ENCODE measurements around the gene PMVK.

PMVK gene

DNA sequence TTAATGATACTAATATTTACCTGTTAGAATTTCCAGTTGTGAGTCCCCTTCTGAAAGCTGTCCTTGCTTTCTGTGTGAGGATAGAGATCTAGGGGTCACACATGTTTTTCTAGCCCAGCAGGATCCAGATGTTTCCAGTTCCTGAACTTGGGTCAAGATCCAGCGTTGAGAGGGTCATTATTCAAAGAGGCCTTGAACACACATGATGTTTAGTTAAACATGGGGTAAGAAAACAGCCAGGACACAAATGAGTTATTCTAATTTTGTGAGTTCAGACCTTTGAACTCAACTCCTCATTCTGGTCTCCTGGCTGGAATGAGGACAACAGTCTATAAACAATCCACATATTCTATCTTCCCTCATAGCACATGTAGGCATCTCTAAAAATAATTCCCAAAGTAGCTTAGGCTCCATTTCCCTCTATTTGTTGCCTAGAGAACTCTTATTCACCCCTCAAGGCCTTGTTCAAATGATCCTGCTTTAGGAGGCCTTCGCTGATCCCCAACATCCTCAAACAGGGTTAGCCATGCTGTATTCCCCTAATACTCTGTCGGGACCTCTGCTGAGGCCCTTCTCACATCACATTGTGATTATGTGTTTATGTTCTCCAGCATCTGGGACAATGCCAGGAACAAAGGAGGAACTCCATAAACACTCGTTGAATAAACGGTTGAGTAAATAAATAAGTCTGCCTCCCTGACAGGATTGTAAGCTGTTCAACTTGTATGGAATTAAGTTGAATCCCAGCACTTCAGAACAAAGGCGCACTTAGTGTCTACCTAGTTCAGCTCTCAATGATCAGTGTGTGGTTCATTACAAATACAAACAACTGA, 51.4 kb downstream of the PMVK start:
- TF ChIP-seq, protein P1, sequence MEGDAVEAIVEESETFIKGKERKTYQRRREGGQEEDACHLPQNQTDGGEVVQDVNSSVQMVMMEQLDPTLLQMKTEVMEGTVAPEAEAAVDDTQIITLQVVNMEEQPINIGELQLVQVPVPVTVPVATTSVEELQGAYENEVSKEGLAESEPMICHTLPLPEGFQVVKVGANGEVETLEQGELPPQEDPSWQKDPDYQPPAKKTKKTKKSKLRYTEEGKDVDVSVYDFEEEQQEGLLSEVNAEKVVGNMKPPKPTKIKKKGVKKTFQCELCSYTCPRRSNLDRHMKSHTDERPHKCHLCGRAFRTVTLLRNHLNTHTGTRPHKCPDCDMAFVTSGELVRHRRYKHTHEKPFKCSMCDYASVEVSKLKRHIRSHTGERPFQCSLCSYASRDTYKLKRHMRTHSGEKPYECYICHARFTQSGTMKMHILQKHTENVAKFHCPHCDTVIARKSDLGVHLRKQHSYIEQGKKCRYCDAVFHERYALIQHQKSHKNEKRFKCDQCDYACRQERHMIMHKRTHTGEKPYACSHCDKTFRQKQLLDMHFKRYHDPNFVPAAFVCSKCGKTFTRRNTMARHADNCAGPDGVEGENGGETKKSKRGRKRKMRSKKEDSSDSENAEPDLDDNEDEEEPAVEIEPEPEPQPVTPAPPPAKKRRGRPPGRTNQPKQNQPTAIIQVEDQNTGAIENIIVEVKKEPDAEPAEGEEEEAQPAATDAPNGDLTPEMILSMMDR (conservative IDR thresholded peaks at IDR 0.05; ENCODE audit: low read depth, low read length): no peak
- H3K4me3 ChIP-seq (ENCODE audit: low read length): no peak overlapping the region
- DNase-seq (ENCODE audit: low read depth): no peak

- H3K4me3 ChIP-seq (ENCODE audit: low read length): no peak overlapping the region
- no peak for DNase-seq (ENCODE audit: low read depth)
- TF ChIP-seq, protein P1 (conservative IDR thresholded peaks at IDR 0.05; ENCODE audit: low read depth, low read length): no peak
These were observed 52.3 kb downstream of the PMVK start for GRCh38 chr1:154883919-154884868.

DNA sequence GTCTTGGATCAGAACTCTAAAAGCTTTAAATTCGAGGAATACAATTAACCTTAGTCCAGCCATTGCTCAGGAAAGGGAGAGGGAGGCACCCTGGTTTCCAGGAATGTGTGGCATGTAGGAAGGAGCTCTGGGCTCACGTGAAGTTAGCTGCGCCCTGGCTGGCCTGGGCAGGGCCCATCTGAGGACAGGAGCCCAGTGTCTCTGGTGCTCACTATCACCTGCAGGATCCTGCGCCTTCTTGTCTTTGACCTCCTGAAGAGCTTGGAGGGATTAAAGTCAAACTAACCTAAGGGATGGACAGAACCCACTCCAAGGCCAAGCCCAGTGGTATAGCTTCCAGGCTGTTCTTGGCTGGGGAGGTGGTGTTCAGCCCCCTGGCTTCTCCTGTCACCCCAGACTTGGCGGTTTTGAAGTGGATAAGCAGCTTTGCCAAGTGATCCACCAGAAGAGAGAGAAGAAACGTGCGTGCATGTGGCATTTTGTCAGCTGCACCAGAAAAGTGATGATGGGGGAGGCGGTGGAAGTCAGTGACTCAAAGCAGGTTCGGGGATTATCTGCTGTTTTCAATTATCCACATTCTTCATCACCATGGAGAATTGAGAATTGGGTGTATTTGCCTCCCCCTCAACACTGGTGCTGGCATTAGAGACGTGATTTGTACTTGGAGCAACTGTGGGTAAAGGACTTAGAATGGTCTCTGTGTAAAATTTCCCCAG, 54.5 kb downstream of the PMVK start:
- no peak for DNase-seq (ENCODE audit: low read depth)
- TF ChIP-seq, protein P1 (conservative IDR thresholded peaks at IDR 0.05; ENCODE audit: low read depth, low read length): no peak
- no peak overlapping the region for H3K4me3 ChIP-seq (ENCODE audit: low read length)

- no peak for DNase-seq (ENCODE audit: low read depth)
- H3K4me3 ChIP-seq (ENCODE audit: low read length): no peak overlapping the region
- TF ChIP-seq, protein P1 (conservative IDR thresholded peaks at IDR 0.05; ENCODE audit: low read depth, low read length): no peak
These were observed 55.8 kb downstream of the PMVK start for GRCh38 chr1:154880671-154881070.

GRCh38 chr1:154879038-154879421, 57.5 kb downstream of the PMVK start:
- DNase-seq (ENCODE audit: low read depth): no peak
- H3K4me3 ChIP-seq (ENCODE audit: low read length): no peak overlapping the region
- TF ChIP-seq, protein P1 (conservative IDR thresholded peaks at IDR 0.05; ENCODE audit: low read depth, low read length): no peak

- TF ChIP-seq, protein P1 (conservative IDR thresholded peaks at IDR 0.05; ENCODE audit: low read depth, low read length): peak; percentile 87
- no peak for DNase-seq (ENCODE audit: low read depth)
- no peak overlapping the region for H3K4me3 ChIP-seq (ENCODE audit: low read length)
These were observed 58.0 kb downstream of the PMVK start for GRCh38 chr1:154878371-154879037.
